ENCODE results near the gene MYO10. TPM values are rescaled to one million over a fixed set of nuclear protein-coding genes. Genes with fewer than 3 reads are reported as not detected.

The MYO10 gene
- total RNA-seq, 1 experiment from 2014 or later = 89.8 TPM

DNA sequence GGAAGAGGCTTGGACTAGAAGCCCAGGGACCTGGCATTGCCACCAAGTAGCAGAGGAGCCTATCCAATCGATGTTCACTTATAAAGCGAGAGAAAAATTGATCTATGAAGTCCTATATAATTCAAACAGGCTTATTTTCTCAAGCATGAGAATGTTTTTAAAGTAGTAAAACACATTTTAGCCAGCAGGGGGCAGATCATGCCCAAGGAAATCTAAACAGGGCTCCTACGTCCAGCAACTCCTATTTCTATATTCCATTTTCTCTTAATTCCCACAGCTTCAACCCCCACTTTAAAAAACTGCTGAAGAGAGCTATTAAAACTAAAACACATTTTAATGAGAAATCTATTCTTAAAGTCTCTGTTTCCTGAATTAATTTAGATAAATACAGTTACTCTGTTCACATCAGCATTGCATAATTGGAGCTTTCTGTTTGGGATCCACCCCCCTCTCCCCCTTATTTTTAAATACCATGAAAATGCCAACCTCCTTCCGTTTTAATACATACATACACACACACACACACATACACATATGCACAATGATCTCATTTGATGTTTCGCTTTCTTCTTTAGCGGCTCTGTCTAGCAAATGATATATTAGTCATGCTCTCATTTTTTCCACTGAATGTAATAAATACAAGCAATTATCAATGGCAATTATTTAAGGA lies 144.9 kb downstream of the MYO10 start:
- no peaks in the 10 kb centered on the region for H3K36me3 Mint-ChIP-seq
- CTCF ChIA-PET = interaction anchor here (0.6 to 2.2 kb wide), 10 partner anchors 10 to 412 kb away, joined by 3 to 26 read pairs (median 4); no protein-coding TSS in a partner anchor
- TF ChIP-seq, protein P1, sequence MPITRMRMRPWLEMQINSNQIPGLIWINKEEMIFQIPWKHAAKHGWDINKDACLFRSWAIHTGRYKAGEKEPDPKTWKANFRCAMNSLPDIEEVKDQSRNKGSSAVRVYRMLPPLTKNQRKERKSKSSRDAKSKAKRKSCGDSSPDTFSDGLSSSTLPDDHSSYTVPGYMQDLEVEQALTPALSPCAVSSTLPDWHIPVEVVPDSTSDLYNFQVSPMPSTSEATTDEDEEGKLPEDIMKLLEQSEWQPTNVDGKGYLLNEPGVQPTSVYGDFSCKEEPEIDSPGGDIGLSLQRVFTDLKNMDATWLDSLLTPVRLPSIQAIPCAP (CRISPR knock-in tag; IDR thresholded peaks at IDR 0.05) = no peak
- TF ChIP-seq, protein P2, sequence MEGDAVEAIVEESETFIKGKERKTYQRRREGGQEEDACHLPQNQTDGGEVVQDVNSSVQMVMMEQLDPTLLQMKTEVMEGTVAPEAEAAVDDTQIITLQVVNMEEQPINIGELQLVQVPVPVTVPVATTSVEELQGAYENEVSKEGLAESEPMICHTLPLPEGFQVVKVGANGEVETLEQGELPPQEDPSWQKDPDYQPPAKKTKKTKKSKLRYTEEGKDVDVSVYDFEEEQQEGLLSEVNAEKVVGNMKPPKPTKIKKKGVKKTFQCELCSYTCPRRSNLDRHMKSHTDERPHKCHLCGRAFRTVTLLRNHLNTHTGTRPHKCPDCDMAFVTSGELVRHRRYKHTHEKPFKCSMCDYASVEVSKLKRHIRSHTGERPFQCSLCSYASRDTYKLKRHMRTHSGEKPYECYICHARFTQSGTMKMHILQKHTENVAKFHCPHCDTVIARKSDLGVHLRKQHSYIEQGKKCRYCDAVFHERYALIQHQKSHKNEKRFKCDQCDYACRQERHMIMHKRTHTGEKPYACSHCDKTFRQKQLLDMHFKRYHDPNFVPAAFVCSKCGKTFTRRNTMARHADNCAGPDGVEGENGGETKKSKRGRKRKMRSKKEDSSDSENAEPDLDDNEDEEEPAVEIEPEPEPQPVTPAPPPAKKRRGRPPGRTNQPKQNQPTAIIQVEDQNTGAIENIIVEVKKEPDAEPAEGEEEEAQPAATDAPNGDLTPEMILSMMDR (IDR thresholded peaks at IDR 0.05) = peak; percentile 72
- no peak overlapping the region for H3K27ac Mint-ChIP-seq
- peaks cover 6% of the 10 kb centered on the region for H3K4me1 Mint-ChIP-seq
- ATAC-seq = no peak
- H3K27me3 Mint-ChIP-seq (ENCODE audit: low read depth) = no peaks in the 10 kb centered on the region; the same call in 1 of the 2 replicates
- H3K9me3 Mint-ChIP-seq = no peaks in the 10 kb centered on the region
- POLR2A ChIA-PET = interaction anchor here (0.5 kb wide), 1 partner anchor 23 kb away, joined by 6 read pairs; no protein-coding TSS in a partner anchor
- H3K4me3 Mint-ChIP-seq = no peak overlapping the region
- DNase-seq (ENCODE audit: low spot score) = no peak

DNA sequence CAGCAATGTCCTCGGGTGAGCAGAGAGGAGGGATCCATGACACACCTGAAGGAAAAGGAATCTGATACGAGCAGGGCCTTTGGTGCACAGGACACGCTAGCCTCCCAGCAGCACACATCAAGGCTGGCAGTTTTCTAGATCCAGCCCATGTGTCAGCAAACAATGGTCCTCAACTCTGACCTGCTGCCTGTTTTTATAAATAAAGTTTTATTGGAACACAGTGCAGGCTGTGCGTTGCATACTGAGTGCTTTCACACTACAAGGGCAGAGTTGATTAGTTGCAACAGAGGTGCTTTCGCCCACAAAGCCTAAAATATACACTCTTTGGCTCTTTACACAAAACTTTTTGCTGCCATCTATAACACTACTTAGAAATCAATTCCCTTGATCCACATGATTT lies 147.1 kb downstream of the MYO10 start:
- H3K9me3 Mint-ChIP-seq = no peaks in the 10 kb centered on the region
- TF ChIP-seq ZNF121 (CRISPR knock-in tag; IDR thresholded peaks at IDR 0.05) = no peak
- TF ChIP-seq, protein P3, sequence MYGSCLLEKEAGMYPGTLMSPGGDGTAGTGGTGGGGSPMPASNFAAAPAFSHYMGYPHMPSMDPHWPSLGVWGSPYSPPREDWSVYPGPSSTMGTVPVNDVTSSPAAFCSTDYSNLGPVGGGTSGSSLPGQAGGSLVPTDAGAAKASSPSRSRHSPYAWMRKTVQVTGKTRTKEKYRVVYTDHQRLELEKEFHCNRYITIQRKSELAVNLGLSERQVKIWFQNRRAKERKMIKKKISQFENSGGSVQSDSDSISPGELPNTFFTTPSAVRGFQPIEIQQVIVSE (CRISPR knock-in tag; IDR thresholded peaks at IDR 0.05; ENCODE audit: borderline replicate concordance) = no peak
- TF ChIP-seq, protein P2 (IDR thresholded peaks at IDR 0.05) = no peak
- TF ChIP-seq JUN (CRISPR knock-in tag; IDR thresholded peaks at IDR 0.05) = no peak
- H3K36me3 Mint-ChIP-seq = no peaks in the 10 kb centered on the region
- CTCF ChIA-PET = interaction anchor here (0.6 kb wide), 1 partner anchor 414 kb away, joined by 3 read pairs; no protein-coding TSS in a partner anchor
- peaks cover 12% of the 10 kb centered on the region for H3K4me1 Mint-ChIP-seq
- ATAC-seq (no peak), DNase-seq (ENCODE audit: low spot score) (no peak)
- POLR2A ChIA-PET = no interaction called here
- H3K27ac Mint-ChIP-seq = no peak overlapping the region
- H3K4me3 Mint-ChIP-seq = no peak overlapping the region
- H3K27me3 Mint-ChIP-seq (ENCODE audit: low read depth) = no peaks in the 10 kb centered on the region

DNA sequence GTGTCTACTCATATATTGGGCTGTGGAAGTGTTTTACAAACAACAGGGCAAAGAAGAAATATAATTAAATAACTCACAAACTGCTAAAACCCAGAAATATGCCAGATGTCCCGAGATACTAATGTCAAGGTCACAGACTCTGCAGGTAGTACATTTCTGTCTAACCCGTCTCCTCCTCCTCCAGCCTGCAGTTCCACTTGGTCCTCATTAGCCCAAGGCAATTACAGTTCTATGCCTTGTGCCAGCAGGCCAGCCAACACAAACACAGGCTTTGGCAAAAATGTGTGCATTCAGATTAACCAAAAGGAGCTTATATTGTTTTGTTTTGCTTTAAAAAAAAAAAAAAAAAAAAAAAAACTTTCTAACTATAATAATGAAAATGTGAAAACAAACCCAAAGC lies 148.8 kb downstream of the MYO10 start:
- Mint-ChIP-seq H3K36me3 (no peaks in the 10 kb centered on the region), H3K4me1 (peaks cover 15% of the 10 kb centered on the region), H3K9me3 (no peaks in the 10 kb centered on the region), H3K27ac (no peak overlapping the region), H3K27me3 (ENCODE audit: low read depth) (no peaks in the 10 kb centered on the region), H3K4me3 (no peak overlapping the region)
- CTCF ChIA-PET = interaction anchor here (1.8 kb wide), 1 partner anchor 402 kb away, joined by 7 read pairs; no protein-coding TSS in a partner anchor
- no peak for DNase-seq (ENCODE audit: low spot score)
- TF ChIP-seq, protein P4, sequence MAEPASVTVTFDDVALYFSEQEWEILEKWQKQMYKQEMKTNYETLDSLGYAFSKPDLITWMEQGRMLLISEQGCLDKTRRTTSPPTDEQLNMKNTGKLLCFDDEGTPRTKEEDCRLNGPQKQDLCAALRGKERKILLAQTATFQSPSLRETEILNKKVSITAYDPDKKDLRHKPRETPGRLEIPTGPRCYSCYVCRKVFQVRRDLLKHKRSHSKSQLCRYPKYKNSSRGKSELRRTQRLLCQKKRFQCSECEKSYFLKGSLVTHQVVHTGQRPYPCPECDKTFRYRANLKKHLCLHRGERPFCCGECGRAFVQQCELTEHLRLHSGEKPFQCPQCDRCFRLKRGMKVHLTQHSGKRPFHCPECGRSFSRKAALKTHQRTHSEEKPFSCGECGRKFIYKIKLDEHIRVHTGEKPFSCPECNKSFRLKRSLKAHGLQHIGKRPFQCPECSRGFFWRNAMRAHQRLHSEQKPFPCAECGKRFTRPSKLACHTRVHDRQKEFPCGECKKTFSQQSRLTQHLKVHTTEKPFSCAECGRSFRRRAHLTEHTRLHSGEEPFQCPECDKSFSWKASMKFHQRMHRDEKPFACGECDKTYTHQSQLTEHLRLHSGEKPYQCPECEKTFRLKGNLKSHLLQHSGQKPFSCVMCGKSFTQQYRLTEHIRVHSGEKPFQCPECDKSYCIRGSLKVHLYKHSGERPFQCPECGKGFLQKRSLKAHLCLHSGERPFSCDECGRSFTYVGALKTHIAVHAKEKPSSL (CRISPR knock-in tag; conservative IDR thresholded peaks at IDR 0.05) = no peak
- TF ChIP-seq ZNF263 (CRISPR knock-in tag; IDR thresholded peaks at IDR 0.05; ENCODE audit: low read depth) (no peak), TP53 (CRISPR knock-in tag; IDR thresholded peaks at IDR 0.05) (no peak), HMGA2 (CRISPR knock-in tag; IDR thresholded peaks at IDR 0.05) (no peak), TEAD4 (CRISPR knock-in tag; IDR thresholded peaks at IDR 0.05) (no peak), ZNF423 (CRISPR knock-in tag; IDR thresholded peaks at IDR 0.05) (no peak)
- TF ChIP-seq, protein P5, sequence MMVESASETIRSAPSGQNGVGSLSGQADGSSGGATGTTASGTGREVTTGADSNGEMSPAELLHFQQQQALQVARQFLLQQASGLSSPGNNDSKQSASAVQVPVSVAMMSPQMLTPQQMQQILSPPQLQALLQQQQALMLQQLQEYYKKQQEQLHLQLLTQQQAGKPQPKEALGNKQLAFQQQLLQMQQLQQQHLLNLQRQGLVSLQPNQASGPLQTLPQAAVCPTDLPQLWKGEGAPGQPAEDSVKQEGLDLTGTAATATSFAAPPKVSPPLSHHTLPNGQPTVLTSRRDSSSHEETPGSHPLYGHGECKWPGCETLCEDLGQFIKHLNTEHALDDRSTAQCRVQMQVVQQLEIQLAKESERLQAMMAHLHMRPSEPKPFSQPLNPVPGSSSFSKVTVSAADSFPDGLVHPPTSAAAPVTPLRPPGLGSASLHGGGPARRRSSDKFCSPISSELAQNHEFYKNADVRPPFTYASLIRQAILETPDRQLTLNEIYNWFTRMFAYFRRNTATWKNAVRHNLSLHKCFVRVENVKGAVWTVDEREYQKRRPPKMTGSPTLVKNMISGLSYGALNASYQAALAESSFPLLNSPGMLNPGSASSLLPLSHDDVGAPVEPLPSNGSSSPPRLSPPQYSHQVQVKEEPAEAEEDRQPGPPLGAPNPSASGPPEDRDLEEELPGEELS (CRISPR knock-in tag; IDR thresholded peaks at IDR 0.05) = no peak
- no peak for ATAC-seq
- POLR2A ChIA-PET = no interaction called here
